Spinal cord (tissue), 10 donors: Measurements from ENCODE around the gene LRIG3. TPM values are rescaled to one million over a fixed set of nuclear protein-coding genes. Genes with fewer than 3 reads are reported as not detected.
"Not testable (repeated sequence)": the region's sequence is repeated elsewhere in the genome, so short reads cannot be mapped to it uniquely, and the experiment has no call there.

Source experiments
- DNase-seq, 6 donors: peaks; one replicate each; pipeline versions ENCODE4 v3.0.0 to v3.0.0-alpha.2; 2013 to 2015; ENCODE audit warnings: low spot score in 6 of 6, low read depth in 4 of 6
- H3K27ac ChIP-seq: one replicate; pipeline ENCODE4 v1.5.1; 2013; ENCODE audit warnings: low read depth, low read length, control low read depth
- H3K27me3 ChIP-seq: one replicate; pipeline ENCODE4 v1.6.1; 2013; ENCODE audit warnings: low read length; ENCODE audit not compliant: control insufficient read depth, insufficient read depth
- H3K36me3 ChIP-seq: one replicate; pipeline ENCODE4 v1.6.1; 2013; ENCODE audit warnings: low read length; ENCODE audit not compliant: control insufficient read depth, insufficient read depth
- H3K4me1 ChIP-seq: one replicate; pipeline ENCODE4 v1.6.1; 2013; ENCODE audit warnings: low read length; ENCODE audit not compliant: control insufficient read depth, insufficient read depth
- H3K4me3 ChIP-seq: one replicate; pipeline ENCODE4 v1.5.1; 2013; ENCODE audit warnings: low read depth, low read length, control low read depth
- H3K9me3 ChIP-seq: one replicate; pipeline ENCODE4 v1.6.1; 2013; ENCODE audit warnings: low read length; ENCODE audit not compliant: control insufficient read depth, insufficient read depth
- WGBS: methylation state at CpG from one replicate; pipeline ENCODE4 v1.1.5; 2013; ENCODE audit warnings: missing lambda C conversion rate; ENCODE audit not compliant: insufficient coverage; 5-methylcytosine and 5-hydroxymethylcytosine counted together
- polyA plus RNA-seq, 2 donors: library from polyadenylated mRNA; unstranded; fragments of 120-200 nt; gene quantifications; one replicate each; pipeline ENCODE4 v1.2.1, GENCODE V29; 2013; ENCODE audit not compliant: insufficient read length in 2 of 2
- total RNA-seq, 2 donors: library from RNA; depleted of rRNA in 1 of 2; stranded (reverse); fragments of 120-200 nt in 1 of 2; fragments of >200 nt in 1 of 2; gene quantifications; one replicate each; pipeline versions ENCODE4 v1.2.3 to v1.2.4, GENCODE V29; 2013 to 2014
- donor health status: healthy.

LRIG3 gene
- total and polyA plus RNA-seq, 4 donors, result 13.3 to 82.3 (median 36.9) TPM

DNA sequence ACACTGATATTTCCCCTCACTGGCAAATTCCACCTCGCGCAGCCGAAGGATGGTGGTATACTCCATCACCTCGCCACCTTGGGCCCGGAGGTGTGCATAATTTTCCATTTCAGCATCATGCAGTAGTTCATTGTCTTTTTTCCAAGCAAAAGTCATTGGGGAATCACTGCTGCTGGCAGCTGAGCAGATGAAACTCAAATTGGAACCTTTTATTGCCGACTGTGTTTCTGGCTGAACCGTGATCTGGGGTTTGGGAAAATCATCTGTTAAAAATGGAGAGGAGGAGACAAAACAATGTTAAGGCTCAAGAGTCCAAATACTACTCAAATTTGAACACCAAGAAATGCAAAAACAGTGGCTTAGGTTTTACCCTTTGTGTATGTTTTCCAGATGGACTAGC, 39.7 kb downstream of the LRIG3 start:
- Histone ChIP-seq H3K4me3 (no peak overlapping the region), H3K36me3 (peaks cover 7% of the 10 kb centered on the region), H3K9me3 (no peaks in the 10 kb centered on the region), H3K27ac (no peak overlapping the region), H3K27me3 (no peaks in the 10 kb centered on the region), H3K4me1 (no peaks in the 10 kb centered on the region)
- WGBS, result 79% methylated on average over 6 of the region's 7 CpGs
- DNase-seq, result peak in 1 of 6 donors; percentile 56

DNA sequence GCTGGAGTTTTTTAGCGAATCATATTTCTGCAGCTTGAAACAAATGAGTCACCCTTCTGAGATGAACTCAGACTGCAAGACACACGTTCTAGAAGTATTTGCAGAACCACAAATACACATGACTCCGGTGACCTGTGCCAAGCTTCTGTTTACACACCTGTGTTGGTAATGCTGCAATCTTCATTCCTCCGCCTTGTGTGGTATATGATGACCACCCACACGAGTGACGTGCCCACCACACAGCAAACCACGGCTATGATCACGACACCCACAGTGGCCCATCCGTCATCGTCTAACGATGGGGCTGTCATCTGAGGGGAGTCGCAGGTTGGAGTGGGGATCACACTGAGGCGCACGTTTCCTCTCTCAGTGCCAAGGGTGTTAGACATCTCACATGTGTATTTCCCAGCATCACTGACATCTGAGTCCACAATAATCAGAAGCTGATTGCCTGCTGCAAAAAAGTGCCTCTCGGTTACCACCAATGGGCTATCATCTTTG, 43.0 kb downstream of the LRIG3 start:
- WGBS, result 90% methylated on average over 12 of the region's 15 CpGs
- no peaks in the 10 kb centered on the region for H3K4me1 ChIP-seq
- no peaks in the 10 kb centered on the region for H3K27me3 ChIP-seq
- H3K9me3 ChIP-seq, result no peaks in the 10 kb centered on the region
- H3K36me3 ChIP-seq, result peaks cover 12% of the 10 kb centered on the region
- H3K27ac ChIP-seq, result no peak overlapping the region
- H3K4me3 ChIP-seq, result no peak overlapping the region
- no peak for DNase-seq

DNA sequence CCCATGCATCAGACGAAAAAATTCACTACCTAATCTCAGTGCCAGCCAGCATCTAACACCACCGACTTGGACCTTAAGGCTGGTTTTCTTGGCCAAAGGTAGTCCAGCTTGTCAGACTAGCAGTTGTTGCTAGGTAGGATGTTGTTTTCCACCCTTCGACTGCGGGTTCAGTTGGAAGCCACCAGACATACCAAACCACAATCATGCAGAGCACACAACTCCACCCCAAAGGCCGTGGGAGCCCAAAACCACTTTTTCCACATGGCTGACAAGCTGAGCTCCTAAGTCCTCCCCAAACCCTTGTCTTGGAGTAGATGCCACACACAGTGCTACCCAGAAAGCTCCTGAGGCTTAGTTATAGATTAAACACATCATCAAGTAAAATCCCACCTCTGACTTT, 46.8 kb downstream of the LRIG3 start:
- Histone ChIP-seq H3K4me3 (no peak overlapping the region), H3K27ac (no peak overlapping the region), H3K27me3 (no peaks in the 10 kb centered on the region), H3K9me3 (no peaks in the 10 kb centered on the region), H3K36me3 (peaks cover 8% of the 10 kb centered on the region), H3K4me1 (no peaks in the 10 kb centered on the region)
- WGBS, result 100% methylated on average over 1 of the region's 5 CpGs
- no peak for DNase-seq

DNA sequence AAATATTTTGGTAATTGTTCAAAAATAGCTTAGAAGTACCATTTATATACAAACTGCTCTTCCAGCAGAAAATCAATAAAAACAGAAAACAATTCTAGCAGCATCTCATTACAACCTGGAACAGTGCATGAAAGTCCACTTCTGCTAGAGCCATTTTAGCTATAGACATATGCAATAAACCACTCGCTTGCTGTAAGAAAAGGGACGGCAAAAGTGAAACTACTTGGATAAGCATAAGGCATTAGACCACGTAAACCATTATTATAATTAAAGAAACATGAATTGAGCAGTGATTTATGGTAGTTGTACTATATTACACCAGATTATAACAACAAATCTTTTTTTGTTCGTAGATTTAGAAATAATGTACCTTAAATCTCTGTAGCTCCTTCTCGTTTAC, 48.7 kb downstream of the LRIG3 start:
- DNase-seq, result peak in 1 of 6 donors; percentile 24

DNA sequence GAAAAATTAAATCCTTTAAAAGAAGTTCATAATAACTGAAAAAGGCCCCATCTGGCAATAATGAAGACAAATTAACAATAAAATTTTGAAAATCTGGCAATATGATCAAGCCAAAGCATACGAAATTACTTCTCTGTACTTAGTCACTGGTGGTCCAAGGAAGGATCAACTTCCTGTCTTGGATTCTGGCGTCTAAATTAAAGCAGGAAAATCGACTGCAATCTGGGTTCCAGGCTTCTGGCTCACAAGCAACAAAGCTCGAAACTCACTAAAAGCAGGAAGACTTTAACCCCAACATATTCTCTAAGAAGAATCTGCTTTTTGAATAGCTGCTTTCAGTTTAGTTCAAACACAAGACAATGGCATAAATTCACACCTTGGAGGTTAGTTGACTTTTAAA, 49.7 kb downstream of the LRIG3 start:
- 79% methylated on average over 3 of the region's 4 CpGs for WGBS

More for the DNA sequence above, 48.7 kb downstream of the LRIG3 start:
- no peak overlapping the region for H3K27ac ChIP-seq
- no CpG with 5 or more reads among the region's 5 CpGs for WGBS
- H3K4me3 ChIP-seq, result no peak overlapping the region
- H3K36me3 ChIP-seq, result peaks cover 5% of the 10 kb centered on the region
- no peaks in the 10 kb centered on the region for H3K4me1 ChIP-seq
- H3K9me3 ChIP-seq, result no peaks in the 10 kb centered on the region
- H3K27me3 ChIP-seq, result no peaks in the 10 kb centered on the region

DNA sequence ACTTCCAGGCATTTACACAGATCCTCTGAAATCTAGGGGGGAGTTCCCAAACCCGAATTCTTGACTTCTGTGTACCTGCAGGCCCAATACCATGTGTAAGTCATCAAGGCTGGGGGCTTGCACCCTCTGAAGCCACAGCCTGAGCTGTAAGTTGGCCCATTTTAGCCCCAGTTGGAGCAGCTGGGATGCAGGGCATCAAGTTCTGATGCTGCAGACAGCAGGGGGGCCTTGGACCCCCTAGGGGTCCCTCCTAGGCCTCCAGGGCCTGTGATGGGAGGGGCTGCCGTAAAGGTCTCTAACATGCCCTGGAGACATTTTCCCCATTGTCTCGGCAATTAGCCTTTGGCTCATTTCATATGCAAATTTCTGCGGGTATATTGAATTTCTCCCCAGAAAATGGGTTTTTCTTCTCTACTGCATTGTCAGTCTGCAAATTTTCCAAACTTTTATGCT, 59.5 kb downstream of the LRIG3 start:
- no peaks in the 10 kb centered on the region for H3K4me1 ChIP-seq
- WGBS, result 56% methylated on average over 4 of the region's 4 CpGs
- no peaks in the 10 kb centered on the region for H3K9me3 ChIP-seq
- no peaks in the 10 kb centered on the region for H3K36me3 ChIP-seq
- no peak overlapping the region for H3K27ac ChIP-seq
- no peaks in the 10 kb centered on the region for H3K27me3 ChIP-seq
- no peak for DNase-seq
- no peak overlapping the region for H3K4me3 ChIP-seq

More for the DNA sequence above, 49.7 kb downstream of the LRIG3 start:
- no peaks in the 10 kb centered on the region for H3K27me3 ChIP-seq
- H3K27ac ChIP-seq, result no peak overlapping the region
- H3K36me3 ChIP-seq, result peaks cover 5% of the 10 kb centered on the region
- H3K4me1 ChIP-seq, result no peaks in the 10 kb centered on the region
- DNase-seq, result no peak
- no peak overlapping the region for H3K4me3 ChIP-seq
- no peaks in the 10 kb centered on the region for H3K9me3 ChIP-seq

DNA sequence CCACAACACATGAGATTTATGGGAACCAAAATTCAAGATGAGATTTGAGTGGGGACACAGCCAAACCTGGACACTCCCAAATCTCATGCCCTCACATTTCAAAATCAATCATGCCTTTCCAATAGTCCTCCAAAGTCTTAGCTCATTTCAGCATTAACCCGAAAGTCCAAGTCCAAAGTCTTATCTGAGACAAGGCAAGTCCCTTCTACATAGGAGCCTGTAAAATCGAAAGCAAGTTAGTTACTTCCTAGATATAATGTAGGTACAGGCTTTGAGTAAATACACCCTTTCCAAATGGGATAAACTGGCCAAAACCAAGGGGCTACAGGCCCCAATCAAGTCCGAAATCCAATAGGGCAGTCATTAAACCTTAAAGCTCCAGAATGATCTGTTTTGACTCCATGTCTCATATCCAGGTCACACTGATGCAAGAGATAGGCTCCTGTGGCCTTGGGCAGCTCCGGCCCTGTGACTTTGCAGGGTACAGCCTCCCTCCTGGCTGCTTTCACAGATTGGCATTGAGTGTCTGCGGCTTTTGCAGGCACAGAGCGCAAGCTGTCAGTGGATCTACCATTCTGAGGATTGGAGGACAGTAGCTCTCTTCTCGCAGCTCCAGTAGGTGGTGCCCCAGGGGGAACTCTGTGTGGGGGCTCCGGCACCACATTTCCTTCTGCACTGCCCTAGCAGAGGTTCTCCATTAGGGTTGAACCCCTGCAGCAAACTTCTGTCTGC, 60.1 kb downstream of the LRIG3 start:
- Histone ChIP-seq H3K27me3 (no peaks in the 10 kb centered on the region), H3K9me3 (no peaks in the 10 kb centered on the region), H3K4me3 (no peak overlapping the region), H3K27ac (no peak overlapping the region), H3K36me3 (no peaks in the 10 kb centered on the region), H3K4me1 (no peaks in the 10 kb centered on the region)
- WGBS, result 92% methylated on average over 6 of the region's 8 CpGs
- DNase-seq, result no peak

DNA sequence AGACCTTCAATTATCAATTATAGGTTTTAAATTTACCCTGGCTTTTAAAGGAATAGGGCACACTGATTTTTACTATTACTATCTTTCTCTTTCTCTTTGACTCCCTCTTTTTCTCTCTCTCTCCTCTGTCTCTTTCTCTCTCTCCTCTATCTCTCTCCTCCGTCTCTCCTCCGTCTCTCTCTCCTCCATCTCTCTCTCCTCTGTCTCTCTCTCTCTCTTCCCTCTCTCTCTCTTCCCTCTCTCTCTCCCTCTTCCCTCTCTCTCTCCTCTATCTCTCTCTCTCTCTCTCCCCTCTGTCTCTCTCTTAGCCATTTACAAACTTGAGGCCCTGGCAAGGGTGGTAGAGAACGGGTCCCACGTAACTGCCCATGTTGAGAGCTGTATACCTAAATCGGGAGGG, 62.3 kb downstream of the LRIG3 start:
- 92% methylated on average over 5 of the region's 5 CpGs for WGBS
- no peaks in the 10 kb centered on the region for H3K4me1 ChIP-seq
- no peak for DNase-seq
- no peaks in the 10 kb centered on the region for H3K9me3 ChIP-seq
- H3K27ac ChIP-seq, result no peak overlapping the region
- no peak overlapping the region for H3K4me3 ChIP-seq
- H3K36me3 ChIP-seq, result no peaks in the 10 kb centered on the region
- no peaks in the 10 kb centered on the region for H3K27me3 ChIP-seq

DNA sequence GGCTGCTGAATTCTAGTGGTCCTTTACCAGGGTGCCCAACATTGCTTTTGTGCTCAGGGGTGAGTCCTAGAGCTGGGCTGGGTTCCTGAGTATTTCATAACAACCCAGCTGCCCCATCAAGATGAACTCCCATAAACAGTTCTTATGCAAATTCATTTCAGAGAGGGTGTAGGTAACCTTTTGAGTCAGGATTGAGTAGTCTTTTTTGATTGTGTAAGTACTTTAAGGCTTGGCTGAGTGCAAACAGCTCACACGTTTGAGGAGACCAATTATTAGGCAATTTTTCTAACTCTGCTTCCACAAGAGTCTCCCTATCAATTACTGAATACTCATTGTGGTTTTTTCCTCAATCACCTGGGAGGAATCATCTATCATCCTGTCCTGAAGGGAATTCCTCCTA, 63.1 kb downstream of the LRIG3 start:
- not testable (repeated sequence) for H3K27ac ChIP-seq, H3K27me3 ChIP-seq, H3K4me1 ChIP-seq, H3K36me3 ChIP-seq, H3K4me3 ChIP-seq, DNase-seq, H3K9me3 ChIP-seq
- no CpG with 5 or more reads among the region's 1 CpG for WGBS

DNA sequence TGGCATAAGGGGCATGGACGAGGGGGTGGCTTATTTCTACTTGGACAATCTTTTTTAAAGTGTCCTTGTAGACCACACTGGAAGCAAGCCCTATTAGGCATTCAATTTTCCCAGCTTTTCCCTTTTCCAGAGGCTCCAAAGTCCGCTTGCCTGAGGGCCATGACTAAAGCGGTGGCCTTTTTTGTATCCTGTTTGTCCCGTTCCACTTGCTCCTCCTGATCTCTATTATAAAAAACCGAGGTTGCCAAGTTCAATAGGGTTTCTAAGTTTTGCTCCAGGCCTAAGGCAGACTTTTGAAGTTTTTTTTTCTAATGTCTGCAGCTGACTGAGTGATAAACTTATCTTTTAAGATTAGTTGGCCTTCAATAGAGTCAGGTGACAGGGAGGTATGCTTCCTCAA, 64.7 kb downstream of the LRIG3 start:
- H3K36me3 ChIP-seq, H3K27ac ChIP-seq, DNase-seq, H3K4me3 ChIP-seq, H3K9me3 ChIP-seq, H3K4me1 ChIP-seq, H3K27me3 ChIP-seq: not testable (repeated sequence)
- 67% methylated on average over 3 of the region's 5 CpGs for WGBS
